Osteocyte (in vitro differentiated cells): ENCODE results near the gene VPS26C. TPM values are rescaled to one million over a fixed set of nuclear protein-coding genes. Genes with fewer than 3 reads are reported as not detected.

Experiments used
- DNase-seq: peaks from one replicate; pipeline ENCODE4 v3.0.0; 2021; ENCODE audit warnings: mixed read lengths; ENCODE audit not compliant: unreplicated experiment; ENCODE audit errors: extremely low spot score
- H3K27ac Mint-ChIP-seq: one replicate; pipeline ENCODE4 v1.8.0; 2021; ENCODE audit warnings: mild to moderate bottlenecking, mixed read lengths; ENCODE audit not compliant: unreplicated experiment
- H3K27me3 Mint-ChIP-seq: one replicate; pipeline ENCODE4 v1.8.0; 2021; ENCODE audit warnings: mixed read lengths; ENCODE audit not compliant: unreplicated experiment
- H3K36me3 Mint-ChIP-seq: one replicate; pipeline ENCODE4 v1.8.0; 2021; ENCODE audit warnings: mixed read lengths; ENCODE audit not compliant: unreplicated experiment
- H3K4me1 Mint-ChIP-seq: one replicate; pipeline ENCODE4 v1.8.0; 2021; ENCODE audit warnings: mixed read lengths; ENCODE audit not compliant: unreplicated experiment
- H3K4me3 Mint-ChIP-seq: one replicate; pipeline ENCODE4 v1.8.0; 2021; ENCODE audit warnings: mild to moderate bottlenecking, moderate library complexity, mixed read lengths; ENCODE audit not compliant: unreplicated experiment
- H3K9me3 Mint-ChIP-seq: one replicate; pipeline ENCODE4 v1.8.0; 2021; ENCODE audit warnings: mixed read lengths; ENCODE audit not compliant: unreplicated experiment
- total RNA-seq: library from RNA; stranded (reverse); gene quantifications from 2 replicates; pipeline ENCODE4 v1.2.1, GENCODE V29; 2021
- TF ChIP-seq, protein P1 (sequence below): fragments of 200-600 bp; sonication (generic); IDR thresholded peaks from 2 replicates; pipeline ENCODE4 v1.5.0; 2021; ENCODE audit warnings: antibody characterized with exemption, mild to moderate bottlenecking, moderate library complexity

The VPS26C gene
- total RNA-seq, 1 donor from 2014 or later: 51.6 TPM

- Mint-ChIP-seq H3K27me3 (no peaks in the 10 kb centered on the region), H3K4me3 (no peak overlapping the region), H3K36me3 (peaks cover 57% of the 10 kb centered on the region), H3K4me1 (no peaks in the 10 kb centered on the region), H3K9me3 (no peaks in the 10 kb centered on the region), H3K27ac (no peak overlapping the region)
- no peak for DNase-seq
- TF ChIP-seq, protein P1, sequence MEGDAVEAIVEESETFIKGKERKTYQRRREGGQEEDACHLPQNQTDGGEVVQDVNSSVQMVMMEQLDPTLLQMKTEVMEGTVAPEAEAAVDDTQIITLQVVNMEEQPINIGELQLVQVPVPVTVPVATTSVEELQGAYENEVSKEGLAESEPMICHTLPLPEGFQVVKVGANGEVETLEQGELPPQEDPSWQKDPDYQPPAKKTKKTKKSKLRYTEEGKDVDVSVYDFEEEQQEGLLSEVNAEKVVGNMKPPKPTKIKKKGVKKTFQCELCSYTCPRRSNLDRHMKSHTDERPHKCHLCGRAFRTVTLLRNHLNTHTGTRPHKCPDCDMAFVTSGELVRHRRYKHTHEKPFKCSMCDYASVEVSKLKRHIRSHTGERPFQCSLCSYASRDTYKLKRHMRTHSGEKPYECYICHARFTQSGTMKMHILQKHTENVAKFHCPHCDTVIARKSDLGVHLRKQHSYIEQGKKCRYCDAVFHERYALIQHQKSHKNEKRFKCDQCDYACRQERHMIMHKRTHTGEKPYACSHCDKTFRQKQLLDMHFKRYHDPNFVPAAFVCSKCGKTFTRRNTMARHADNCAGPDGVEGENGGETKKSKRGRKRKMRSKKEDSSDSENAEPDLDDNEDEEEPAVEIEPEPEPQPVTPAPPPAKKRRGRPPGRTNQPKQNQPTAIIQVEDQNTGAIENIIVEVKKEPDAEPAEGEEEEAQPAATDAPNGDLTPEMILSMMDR: no peak
These were observed 33.5 kb downstream of the VPS26C start for GRCh38 chr21:37233551-37234146.

DNA sequence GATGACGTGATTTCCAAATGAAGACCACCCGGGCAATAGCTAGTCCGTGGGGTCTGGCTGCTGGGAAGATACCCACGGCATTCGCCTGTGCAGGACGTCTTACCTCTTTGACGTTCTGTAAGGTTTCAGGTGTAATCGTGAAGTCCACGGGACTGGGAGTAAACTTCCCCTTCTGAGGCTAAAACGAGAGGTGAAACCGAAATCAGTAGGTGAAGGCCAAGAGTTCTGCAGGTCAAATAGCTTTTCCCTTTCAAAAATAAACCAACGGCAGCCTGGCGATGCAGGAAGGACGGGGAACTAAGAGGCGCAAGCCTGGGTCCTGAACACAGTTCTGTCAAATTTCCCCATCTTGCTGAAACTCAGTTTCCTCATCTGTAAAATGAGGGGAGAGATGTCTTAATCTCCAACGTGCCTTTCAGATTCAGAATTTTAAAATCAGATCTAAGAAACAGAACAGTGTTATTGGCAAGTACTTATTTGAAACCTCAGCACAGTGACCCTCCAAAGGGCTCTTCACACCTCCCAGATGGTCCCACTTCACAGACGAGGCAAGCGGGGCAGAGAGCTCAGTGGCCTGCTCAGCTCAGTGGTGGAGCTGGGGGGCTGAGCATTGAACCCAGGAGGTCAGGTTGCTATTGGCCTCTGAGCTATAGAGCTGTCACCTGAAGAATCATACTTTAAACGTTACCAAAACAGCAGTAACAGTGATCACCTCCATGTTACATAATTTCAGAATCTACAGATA lies 34.7 kb downstream of the VPS26C start:
- H3K9me3 Mint-ChIP-seq: no peaks in the 10 kb centered on the region
- TF ChIP-seq, protein P1: no peak
- no peak overlapping the region for H3K27ac Mint-ChIP-seq
- H3K4me1 Mint-ChIP-seq: no peaks in the 10 kb centered on the region
- no peaks in the 10 kb centered on the region for H3K27me3 Mint-ChIP-seq
- H3K36me3 Mint-ChIP-seq: peaks cover 58% of the 10 kb centered on the region
- no peak for DNase-seq
- H3K4me3 Mint-ChIP-seq: no peak overlapping the region

DNA sequence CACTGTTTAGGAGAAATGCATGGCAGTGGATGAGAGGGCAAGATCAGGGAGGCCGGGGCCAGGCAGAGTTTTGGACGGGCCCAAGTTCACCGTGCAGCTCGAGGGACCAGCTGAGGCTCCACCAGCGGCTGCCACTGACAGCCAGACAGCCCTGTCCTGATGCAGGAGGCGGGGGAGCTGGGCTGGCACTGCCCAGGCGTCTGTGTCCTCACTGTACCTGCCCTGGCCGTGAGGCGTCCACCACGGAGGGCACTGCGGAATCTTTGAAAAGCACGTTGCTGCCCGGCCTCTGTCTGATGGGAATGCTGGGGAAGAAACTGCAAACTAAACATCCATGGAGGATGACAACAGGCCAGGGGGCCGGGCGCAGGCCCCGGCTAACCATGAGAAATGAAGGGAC lies 35.5 kb downstream of the VPS26C start:
- Mint-ChIP-seq H3K9me3 (no peaks in the 10 kb centered on the region), H3K27ac (no peak overlapping the region), H3K27me3 (no peaks in the 10 kb centered on the region), H3K36me3 (peaks cover 55% of the 10 kb centered on the region), H3K4me1 (no peaks in the 10 kb centered on the region), H3K4me3 (no peak overlapping the region)
- no peak for DNase-seq
- TF ChIP-seq, protein P1: no peak

GRCh38 chr21:37231249-37231645 lies 35.9 kb downstream of the VPS26C start:
- H3K36me3 Mint-ChIP-seq: peaks cover 53% of the 10 kb centered on the region
- TF ChIP-seq, protein P1: no peak
- no peaks in the 10 kb centered on the region for H3K27me3 Mint-ChIP-seq
- H3K4me1 Mint-ChIP-seq: no peaks in the 10 kb centered on the region
- no peak overlapping the region for H3K27ac Mint-ChIP-seq
- H3K4me3 Mint-ChIP-seq: no peak overlapping the region
- no peak for DNase-seq
- no peaks in the 10 kb centered on the region for H3K9me3 Mint-ChIP-seq

DNA sequence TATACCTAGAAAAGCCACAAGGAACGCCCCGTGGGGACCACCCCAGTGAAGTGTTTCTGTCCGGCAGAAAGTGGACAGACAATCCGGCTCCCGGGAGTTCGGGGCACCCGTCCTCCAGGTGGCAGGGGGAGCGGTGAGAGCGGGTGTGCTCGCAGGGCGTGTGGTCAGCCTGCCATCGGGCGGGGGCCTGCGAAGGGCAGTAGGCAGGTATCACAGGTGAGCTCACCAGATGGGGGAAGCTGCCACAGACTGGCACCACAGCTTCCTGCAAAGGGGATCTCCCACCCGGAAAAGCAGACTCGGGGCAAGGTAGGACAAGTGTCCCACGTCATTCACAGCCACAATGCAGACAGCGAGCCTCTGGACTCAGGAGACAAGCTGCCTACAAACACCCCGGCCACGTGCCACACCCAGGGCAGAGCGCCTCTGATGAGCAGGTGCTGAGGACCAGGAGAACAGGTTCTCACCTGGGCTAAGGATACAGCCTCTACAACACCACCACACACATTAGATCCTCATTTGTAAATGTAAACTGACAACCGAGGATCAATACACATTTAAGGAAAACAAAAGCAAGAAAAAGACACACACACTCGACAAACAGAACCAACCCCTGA lies 36.4 kb downstream of the VPS26C start:
- no peaks in the 10 kb centered on the region for H3K9me3 Mint-ChIP-seq
- no peaks in the 10 kb centered on the region for H3K4me1 Mint-ChIP-seq
- H3K27me3 Mint-ChIP-seq: no peaks in the 10 kb centered on the region
- no peak overlapping the region for H3K4me3 Mint-ChIP-seq
- DNase-seq: no peak
- H3K36me3 Mint-ChIP-seq: peaks cover 53% of the 10 kb centered on the region
- no peak overlapping the region for H3K27ac Mint-ChIP-seq
- TF ChIP-seq, protein P1: no peak
